Measurements from ENCODE around the gene PPM1N. TPM values are rescaled to one million over a fixed set of nuclear protein-coding genes. Genes with fewer than 3 reads are reported as not detected.

The PPM1N gene
- total and polyA plus RNA-seq, 2 of the 13 experiments (the other 11 are each of a cell fraction or from before 2014, with no cell fraction given): 0.31 to 1.8 TPM

- TF ChIP-seq SMC3 (IDR thresholded peaks at IDR 0.05; ENCODE audit: low read length) (0 out of 2 replicates have a peak, but pooled peaks have one; percentile 10), ZNF256 (CRISPR knock-in tag; conservative IDR thresholded peaks at IDR 0.05) (no peak), PAF1 (CRISPR knock-in tag; IDR thresholded peaks at IDR 0.05) (no peak), HHEX (CRISPR knock-in tag; IDR thresholded peaks at IDR 0.05) (no peak), NFKBIZ (CRISPR knock-in tag; IDR thresholded peaks at IDR 0.05) (no peak), DNMT3B (CRISPR knock-in tag; conservative IDR thresholded peaks at IDR 0.05) (no peak), ZNF234 (CRISPR knock-in tag; conservative IDR thresholded peaks at IDR 0.05) (no peak), AGO2 (optimal IDR thresholded peaks at IDR 0.05; ENCODE audit: low read depth, low read length) (peak; percentile 47), ZFP90 (CRISPR knock-in tag; IDR thresholded peaks at IDR 0.05; ENCODE audit: borderline replicate concordance) (no peak), SIN3A (IDR thresholded peaks at IDR 0.05; ENCODE audit: borderline replicate concordance, low read depth, low read length) (peak; percentile 74; the same call in 1 of the 2 replicates), MAF1 (CRISPR knock-in tag; IDR thresholded peaks at IDR 0.05; ENCODE audit: borderline replicate concordance) (no peak), ZNF501 (CRISPR knock-in tag; IDR thresholded peaks at IDR 0.05) (0 out of 2 replicates have a peak, but pooled peaks have one; percentile 46), IKZF1 (IDR thresholded peaks at IDR 0.05) (no peak), ZNF652 (CRISPR knock-in tag; IDR thresholded peaks at IDR 0.05; ENCODE audit: borderline replicate concordance, low read depth) (no peak), RAD51 (IDR thresholded peaks at IDR 0.05; ENCODE audit: borderline replicate concordance) (no peak), FOXJ3 (CRISPR knock-in tag; IDR thresholded peaks at IDR 0.05; ENCODE audit: borderline replicate concordance) (no peak), MTF2 (CRISPR knock-in tag; IDR thresholded peaks at IDR 0.05; ENCODE audit: borderline replicate concordance) (no peak), ZNF562 (CRISPR knock-in tag; IDR thresholded peaks at IDR 0.05; ENCODE audit: borderline replicate concordance) (no peak), ZNF740 (CRISPR knock-in tag; IDR thresholded peaks at IDR 0.05) (no peak), PTBP1 (IDR thresholded peaks at IDR 0.05; ENCODE audit: low read depth, low read length, poor library complexity, severe bottlenecking) (no peak), ZNF616 (CRISPR knock-in tag; IDR thresholded peaks at IDR 0.05; ENCODE audit: low read depth) (no peak), ZNF720 (CRISPR knock-in tag; IDR thresholded peaks at IDR 0.05) (no peak), ZNF468 (CRISPR knock-in tag; IDR thresholded peaks at IDR 0.05) (no peak), ARNTL (CRISPR knock-in tag; IDR thresholded peaks at IDR 0.05) (0 out of 2 replicates have a peak, but pooled peaks have one; percentile 35), ATF1 (CRISPR knock-in tag; IDR thresholded peaks at IDR 0.05) (peak; percentile 91), CEBPG (CRISPR knock-in tag; IDR thresholded peaks at IDR 0.05) (no peak), ZNF781 (CRISPR knock-in tag; IDR thresholded peaks at IDR 0.05; ENCODE audit: borderline replicate concordance, not compliant biosample characterization) (no peak)
- TF ChIP-seq, protein P1, sequence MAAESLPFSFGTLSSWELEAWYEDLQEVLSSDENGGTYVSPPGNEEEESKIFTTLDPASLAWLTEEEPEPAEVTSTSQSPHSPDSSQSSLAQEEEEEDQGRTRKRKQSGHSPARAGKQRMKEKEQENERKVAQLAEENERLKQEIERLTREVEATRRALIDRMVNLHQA (CRISPR knock-in tag; IDR thresholded peaks at IDR 0.05): no peak
- TF ChIP-seq, protein P2, sequence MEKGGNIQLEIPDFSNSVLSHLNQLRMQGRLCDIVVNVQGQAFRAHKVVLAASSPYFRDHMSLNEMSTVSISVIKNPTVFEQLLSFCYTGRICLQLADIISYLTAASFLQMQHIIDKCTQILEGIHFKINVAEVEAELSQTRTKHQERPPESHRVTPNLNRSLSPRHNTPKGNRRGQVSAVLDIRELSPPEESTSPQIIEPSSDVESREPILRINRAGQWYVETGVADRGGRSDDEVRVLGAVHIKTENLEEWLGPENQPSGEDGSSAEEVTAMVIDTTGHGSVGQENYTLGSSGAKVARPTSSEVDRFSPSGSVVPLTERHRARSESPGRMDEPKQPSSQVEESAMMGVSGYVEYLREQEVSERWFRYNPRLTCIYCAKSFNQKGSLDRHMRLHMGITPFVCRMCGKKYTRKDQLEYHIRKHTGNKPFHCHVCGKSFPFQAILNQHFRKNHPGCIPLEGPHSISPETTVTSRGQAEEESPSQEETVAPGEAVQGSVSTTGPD (CRISPR knock-in tag; IDR thresholded peaks at IDR 0.05): 0 out of 2 replicates have a peak, but pooled peaks have one; percentile 28
- TF ChIP-seq, protein P3, sequence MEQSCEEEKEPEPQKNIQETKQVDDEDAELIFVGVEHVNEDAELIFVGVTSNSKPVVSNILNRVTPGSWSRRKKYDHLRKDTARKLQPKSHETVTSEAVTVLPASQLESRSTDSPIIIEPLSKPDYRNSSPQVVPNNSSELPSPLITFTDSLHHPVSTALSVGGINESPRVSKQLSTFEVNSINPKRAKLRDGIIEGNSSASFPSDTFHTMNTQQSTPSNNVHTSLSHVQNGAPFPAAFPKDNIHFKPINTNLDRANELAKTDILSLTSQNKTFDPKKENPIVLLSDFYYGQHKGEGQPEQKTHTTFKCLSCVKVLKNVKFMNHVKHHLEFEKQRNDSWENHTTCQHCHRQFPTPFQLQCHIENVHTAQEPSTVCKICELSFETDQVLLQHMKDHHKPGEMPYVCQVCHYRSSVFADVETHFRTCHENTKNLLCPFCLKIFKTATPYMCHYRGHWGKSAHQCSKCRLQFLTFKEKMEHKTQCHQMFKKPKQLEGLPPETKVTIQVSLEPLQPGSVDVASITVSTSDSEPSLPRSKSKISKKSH (CRISPR knock-in tag; IDR thresholded peaks at IDR 0.05; ENCODE audit: borderline replicate concordance): no peak
Measured at GRCh38 chr19:45506246-45506988, 8.2 kb downstream of the PPM1N start (continued).
